Choroid plexus epithelial cell (primary cell): Measurements from ENCODE around the gene HNRNPAB.
"Not testable (repeated sequence)": the region's sequence is repeated elsewhere in the genome, so short reads cannot be mapped to it uniquely, and the experiment has no call there.

Experiments
- DNase-seq: peaks from one replicate; pipeline ENCODE4 v3.0.0-alpha.2; 2010; ENCODE audit warnings: low read depth
- H3K4me3 ChIP-seq: 2 replicates; pipeline ENCODE4 v1.5.1; 2011; ENCODE audit warnings: low read depth, mild to moderate bottlenecking, control low read depth, low read length, moderate library complexity
- TF ChIP-seq, protein P1 (sequence below): conservative IDR thresholded peaks from 2 replicates; pipeline ENCODE4 v1.5.1; 2011; ENCODE audit warnings: low read depth, mild to moderate bottlenecking, control low read depth, inconsistent platforms, low read length, moderate library complexity

The HNRNPAB gene

DNA sequence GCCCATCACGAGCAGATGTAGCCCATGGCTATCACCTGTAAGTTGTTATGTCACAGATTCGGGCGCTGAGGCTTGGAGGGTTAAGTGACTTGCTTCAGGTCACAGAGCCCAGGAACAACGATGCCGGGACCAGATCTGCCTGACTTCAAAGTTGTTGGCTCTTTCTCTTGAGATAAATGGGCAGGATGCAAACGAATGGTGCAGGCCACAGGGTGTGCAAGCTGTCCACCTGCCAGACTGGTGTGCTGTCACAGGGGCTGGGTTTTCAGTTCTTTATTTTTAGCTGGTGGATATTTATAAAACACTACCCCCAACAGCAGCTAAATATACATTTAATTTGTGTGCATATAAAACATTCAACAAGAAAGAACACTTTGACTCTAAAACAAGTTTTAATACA lies 45.9 kb downstream of the HNRNPAB start:
- TF ChIP-seq, protein P1, sequence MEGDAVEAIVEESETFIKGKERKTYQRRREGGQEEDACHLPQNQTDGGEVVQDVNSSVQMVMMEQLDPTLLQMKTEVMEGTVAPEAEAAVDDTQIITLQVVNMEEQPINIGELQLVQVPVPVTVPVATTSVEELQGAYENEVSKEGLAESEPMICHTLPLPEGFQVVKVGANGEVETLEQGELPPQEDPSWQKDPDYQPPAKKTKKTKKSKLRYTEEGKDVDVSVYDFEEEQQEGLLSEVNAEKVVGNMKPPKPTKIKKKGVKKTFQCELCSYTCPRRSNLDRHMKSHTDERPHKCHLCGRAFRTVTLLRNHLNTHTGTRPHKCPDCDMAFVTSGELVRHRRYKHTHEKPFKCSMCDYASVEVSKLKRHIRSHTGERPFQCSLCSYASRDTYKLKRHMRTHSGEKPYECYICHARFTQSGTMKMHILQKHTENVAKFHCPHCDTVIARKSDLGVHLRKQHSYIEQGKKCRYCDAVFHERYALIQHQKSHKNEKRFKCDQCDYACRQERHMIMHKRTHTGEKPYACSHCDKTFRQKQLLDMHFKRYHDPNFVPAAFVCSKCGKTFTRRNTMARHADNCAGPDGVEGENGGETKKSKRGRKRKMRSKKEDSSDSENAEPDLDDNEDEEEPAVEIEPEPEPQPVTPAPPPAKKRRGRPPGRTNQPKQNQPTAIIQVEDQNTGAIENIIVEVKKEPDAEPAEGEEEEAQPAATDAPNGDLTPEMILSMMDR, result no peak
- no peak for DNase-seq
- no peak overlapping the region for H3K4me3 ChIP-seq

GRCh38 chr5:178252258-178252657 lies 47.9 kb downstream of the HNRNPAB start:
- no peak overlapping the region for H3K4me3 ChIP-seq
- no peak for DNase-seq
- TF ChIP-seq, protein P1, result no peak

GRCh38 chr5:178253632-178254031 lies 49.3 kb downstream of the HNRNPAB start:
- not testable (repeated sequence) for H3K4me3 ChIP-seq

DNA sequence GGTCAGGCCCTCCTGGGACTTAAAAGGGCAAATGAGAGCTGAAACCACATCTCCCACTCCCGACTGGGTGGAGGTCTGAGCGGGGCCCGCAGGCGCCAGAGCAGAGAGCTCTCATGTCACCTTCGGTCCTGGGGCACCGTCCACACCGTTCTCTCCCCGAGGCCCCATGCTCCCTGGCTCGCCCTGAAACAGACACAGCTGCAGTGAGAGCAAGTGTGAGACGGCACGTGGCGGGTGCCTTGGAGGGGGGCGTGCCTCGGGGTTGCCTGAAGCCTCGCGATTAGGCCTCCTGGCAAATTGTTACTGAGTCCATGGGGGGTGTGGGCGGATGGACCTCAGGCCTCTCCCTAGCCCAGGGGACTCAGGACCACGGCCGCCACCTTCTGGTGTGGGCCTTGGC lies 52.4 kb downstream of the HNRNPAB start:
- no peak overlapping the region for H3K4me3 ChIP-seq
- no peak for DNase-seq
- TF ChIP-seq, protein P1, result no peak

More at GRCh38 chr5:178253632-178254031, 49.3 kb downstream of the HNRNPAB start:
- not testable (repeated sequence) for DNase-seq

GRCh38 chr5:178257650-178258049 lies 53.3 kb downstream of the HNRNPAB start:
- TF ChIP-seq, protein P1, result no peak
- H3K4me3 ChIP-seq, result no peak overlapping the region
- no peak for DNase-seq

- DNase-seq, result no peak
- H3K4me3 ChIP-seq, result no peak overlapping the region
- TF ChIP-seq, protein P1, result no peak
These were observed 55.5 kb downstream of the HNRNPAB start for GRCh38 chr5:178259623-178260536.
